ENCODE measurements around the gene KLHL30. TPM values are rescaled to one million over a fixed set of nuclear protein-coding genes. Genes with fewer than 3 reads are reported as not detected.

Gene KLHL30
- total RNA-seq, 2 experiments from 2014 or later: not detected

GRCh38 chr2:238173692-238174091 is 35.2 kb downstream of the KLHL30 start:
- peaks cover 35% of the 10 kb centered on the region for H3K36me3 Mint-ChIP-seq (ENCODE audit: low read depth)
- H3K4me3 Mint-ChIP-seq: no peak overlapping the region
- H3K9me3 Mint-ChIP-seq: no peaks in the 10 kb centered on the region
- ChIA-PET POLR2A (no interaction called here), CTCF (no interaction called here)
- peaks cover 3% of the 10 kb centered on the region for H3K4me1 Mint-ChIP-seq
- no peaks in the 10 kb centered on the region for H3K27me3 Mint-ChIP-seq
- H3K27ac Mint-ChIP-seq: no peak overlapping the region
- no peak for DNase-seq

DNA sequence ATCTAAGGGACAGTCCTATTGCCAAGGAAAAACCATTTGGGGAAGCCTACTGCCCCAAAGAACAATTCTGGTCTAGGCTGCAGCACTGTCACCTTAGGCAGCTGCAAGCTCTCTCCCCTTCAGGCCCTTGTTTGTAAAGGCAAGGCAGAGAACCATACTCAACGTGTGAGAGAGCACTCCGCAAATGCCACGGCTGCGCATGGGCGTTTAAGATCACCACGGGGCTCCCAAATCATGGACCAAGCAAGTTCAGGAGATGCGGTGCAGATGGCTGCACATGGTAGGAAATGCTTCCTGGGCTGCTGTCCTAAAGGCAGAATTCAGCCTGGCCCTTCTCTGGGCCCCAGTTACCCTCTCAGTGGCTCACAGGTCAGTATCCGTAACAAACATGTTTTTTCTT is 35.8 kb downstream of the KLHL30 start:
- no peak for DNase-seq
- Mint-ChIP-seq H3K27me3 (no peaks in the 10 kb centered on the region), H3K9me3 (no peaks in the 10 kb centered on the region), H3K36me3 (ENCODE audit: low read depth) (peaks cover 40% of the 10 kb centered on the region), H3K4me3 (no peak overlapping the region), H3K4me1 (peaks cover 3% of the 10 kb centered on the region), H3K27ac (no peak overlapping the region)
- CTCF ChIA-PET: no interaction called here
- POLR2A ChIA-PET: no interaction called here

DNA sequence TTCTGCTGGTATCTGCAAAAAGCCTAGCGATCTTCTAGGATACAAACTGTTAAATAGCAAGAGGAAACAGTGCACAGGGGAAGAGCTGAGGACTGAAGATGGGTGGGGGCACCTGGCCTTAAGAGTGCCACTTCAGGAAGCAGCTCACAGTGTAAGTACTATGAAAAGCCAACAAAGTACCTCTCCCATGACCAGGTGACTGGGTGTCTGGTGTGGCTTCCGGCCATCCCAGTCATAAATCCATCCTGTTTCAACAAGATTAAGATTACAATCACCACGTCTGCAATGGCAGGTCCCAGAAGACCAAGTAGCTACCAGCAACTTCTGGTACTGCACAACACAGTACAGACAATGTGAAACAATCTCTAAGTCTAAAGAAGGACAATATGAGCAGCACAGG is 36.2 kb downstream of the KLHL30 start:
- H3K4me3 Mint-ChIP-seq: no peak overlapping the region
- H3K27ac Mint-ChIP-seq: no peak overlapping the region
- POLR2A ChIA-PET: no interaction called here
- DNase-seq: no peak
- CTCF ChIA-PET: no interaction called here
- H3K27me3 Mint-ChIP-seq: no peaks in the 10 kb centered on the region
- no peaks in the 10 kb centered on the region for H3K9me3 Mint-ChIP-seq
- H3K4me1 Mint-ChIP-seq: peaks cover 3% of the 10 kb centered on the region
- H3K36me3 Mint-ChIP-seq (ENCODE audit: low read depth): peaks cover 42% of the 10 kb centered on the region

GRCh38 chr2:238176613-238177012 is 38.1 kb downstream of the KLHL30 start:
- CTCF ChIA-PET: interaction anchor here (0.5 kb wide), 1 partner anchor 849 kb away, joined by 3 read pairs; no protein-coding TSS in a partner anchor
- DNase-seq: no peak
- peaks cover 46% of the 10 kb centered on the region for H3K36me3 Mint-ChIP-seq (ENCODE audit: low read depth)
- POLR2A ChIA-PET: no interaction called here
- no peak overlapping the region for H3K4me3 Mint-ChIP-seq
- no peaks in the 10 kb centered on the region for H3K9me3 Mint-ChIP-seq
- H3K27me3 Mint-ChIP-seq: no peaks in the 10 kb centered on the region
- H3K4me1 Mint-ChIP-seq: no peaks in the 10 kb centered on the region
- H3K27ac Mint-ChIP-seq: no peak overlapping the region

DNA sequence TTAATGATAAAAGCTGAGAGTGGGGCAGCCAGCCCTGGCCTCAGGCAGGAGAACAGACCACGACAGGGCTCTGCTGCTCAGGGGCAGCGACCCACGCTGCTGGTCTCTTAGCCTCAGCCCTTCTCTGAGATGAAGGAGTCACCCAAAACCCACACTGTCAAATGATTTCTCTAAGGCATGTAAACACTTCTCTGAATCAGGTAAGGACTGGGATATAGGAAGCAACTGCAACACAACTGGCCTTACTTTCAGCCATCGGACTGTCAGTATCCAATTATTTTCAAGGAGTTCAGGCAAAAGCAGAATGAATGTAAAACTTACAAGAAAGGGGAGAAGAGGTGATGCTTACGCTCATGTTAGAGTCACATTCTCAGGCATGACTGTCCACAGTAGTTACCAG is 42.1 kb downstream of the KLHL30 start:
- Mint-ChIP-seq H3K27me3 (no peaks in the 10 kb centered on the region), H3K4me3 (no peak overlapping the region), H3K27ac (no peak overlapping the region), H3K36me3 (ENCODE audit: low read depth) (peaks cover 63% of the 10 kb centered on the region), H3K4me1 (peaks cover 2% of the 10 kb centered on the region), H3K9me3 (no peaks in the 10 kb centered on the region)
- CTCF ChIA-PET: interaction anchor here (0.6 kb wide), 1 partner anchor 39 kb away, joined by 3 read pairs; no protein-coding TSS in a partner anchor
- POLR2A ChIA-PET: no interaction called here
- no peak for DNase-seq

DNA sequence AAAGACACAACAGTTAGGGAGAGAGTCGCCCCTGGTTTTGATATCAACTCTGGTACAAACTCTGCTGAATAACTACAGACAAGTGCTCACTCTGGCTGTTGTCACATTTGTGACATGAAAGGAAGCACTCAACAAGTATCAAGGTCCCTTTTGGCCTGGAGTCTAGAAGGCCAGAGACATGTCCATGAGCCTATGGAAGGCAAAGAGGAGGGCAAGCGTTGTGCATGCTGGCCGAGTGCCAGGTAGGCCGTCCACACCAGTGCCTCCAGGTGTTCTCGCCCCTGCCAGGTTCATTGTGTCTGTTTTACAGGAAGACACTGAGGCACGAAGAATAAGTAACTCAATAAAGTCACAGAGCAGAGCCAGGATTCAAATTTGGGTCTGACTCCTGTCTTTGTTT is 43.9 kb downstream of the KLHL30 start:
- peaks cover 65% of the 10 kb centered on the region for H3K36me3 Mint-ChIP-seq (ENCODE audit: low read depth)

DNA sequence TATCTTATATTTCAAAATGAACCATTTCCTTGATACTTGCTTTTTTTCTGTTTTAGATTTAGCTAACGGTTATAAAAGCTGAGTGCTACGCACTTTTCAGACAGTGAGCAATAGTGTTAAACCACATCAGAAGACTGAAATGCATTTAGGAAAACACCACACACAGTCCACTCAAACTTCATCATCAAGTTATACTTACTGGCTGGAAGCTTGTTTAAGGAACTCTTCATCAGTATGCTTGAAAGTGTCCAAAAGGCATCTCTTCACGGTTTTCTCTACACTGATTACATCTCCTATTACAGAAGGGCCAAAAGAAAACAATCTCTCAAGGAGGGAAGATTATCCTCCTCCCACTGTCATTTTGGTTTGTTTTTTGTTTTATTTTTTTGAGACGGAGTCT is 45.4 kb downstream of the KLHL30 start:
- no peaks in the 10 kb centered on the region for H3K9me3 Mint-ChIP-seq
- no peaks in the 10 kb centered on the region for H3K27me3 Mint-ChIP-seq
- H3K4me3 Mint-ChIP-seq: no peak overlapping the region
- ChIA-PET POLR2A (no interaction called here), CTCF (no interaction called here)
- H3K36me3 Mint-ChIP-seq (ENCODE audit: low read depth): peaks cover 69% of the 10 kb centered on the region
- H3K27ac Mint-ChIP-seq: no peak overlapping the region
- peaks cover 2% of the 10 kb centered on the region for H3K4me1 Mint-ChIP-seq
- no peak for DNase-seq

More for the DNA sequence above, 43.9 kb downstream of the KLHL30 start:
- H3K4me3 Mint-ChIP-seq: no peak overlapping the region
- no peaks in the 10 kb centered on the region for H3K9me3 Mint-ChIP-seq
- H3K27ac Mint-ChIP-seq: no peak overlapping the region
- no peaks in the 10 kb centered on the region for H3K27me3 Mint-ChIP-seq
- H3K4me1 Mint-ChIP-seq: peaks cover 2% of the 10 kb centered on the region
- DNase-seq: no peak
- CTCF ChIA-PET: interaction anchor here (0.5 kb wide), 1 partner anchor 612 kb away, joined by 3 read pairs; no protein-coding TSS in a partner anchor
- POLR2A ChIA-PET: no interaction called here

DNA sequence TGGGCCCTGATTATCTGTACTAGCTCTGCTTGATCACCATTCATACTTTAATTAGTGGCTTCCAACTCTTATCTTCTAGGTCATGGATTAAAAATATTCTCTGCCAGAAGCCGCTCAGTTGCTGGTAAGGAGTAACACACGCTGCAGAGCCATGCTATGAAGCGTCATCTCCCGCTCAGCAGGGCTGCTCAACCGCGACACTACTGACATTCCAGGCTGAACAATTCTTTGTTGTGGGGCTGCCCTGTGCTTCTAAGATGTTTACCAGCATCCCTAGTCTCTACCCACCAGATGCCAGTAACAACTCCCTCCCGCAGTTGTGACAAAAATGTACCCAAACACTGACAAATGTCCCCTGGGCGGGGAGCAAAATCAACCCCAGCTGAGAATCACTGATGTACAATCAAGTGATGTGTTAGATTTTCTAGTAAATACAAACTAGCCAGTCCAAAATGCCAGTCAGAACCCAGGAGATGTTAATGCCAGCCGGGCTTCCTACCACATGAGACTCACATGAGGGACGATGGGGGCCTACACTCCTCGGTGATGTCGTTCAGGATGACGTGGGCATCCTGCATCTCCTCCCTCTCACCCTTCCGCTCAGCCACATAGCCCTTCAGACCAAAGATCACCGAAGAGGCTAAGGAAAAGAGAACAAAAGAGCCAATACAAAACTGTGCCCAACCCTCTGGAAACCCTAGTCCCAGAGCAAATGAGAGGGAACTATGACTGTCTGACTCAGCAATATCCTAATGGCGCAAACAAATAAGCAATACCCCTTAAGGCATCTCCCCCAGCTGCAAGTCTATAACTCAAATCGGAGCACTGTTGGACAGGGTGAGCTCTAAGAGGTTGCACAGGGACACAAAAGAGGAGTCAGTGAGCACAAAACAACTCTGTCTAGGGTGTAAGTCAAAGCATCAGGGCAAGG is 49.4 kb downstream of the KLHL30 start:
- Mint-ChIP-seq H3K4me1 (peaks cover 2% of the 10 kb centered on the region), H3K4me3 (no peak overlapping the region), H3K36me3 (ENCODE audit: low read depth) (peaks cover 62% of the 10 kb centered on the region), H3K27ac (no peak overlapping the region), H3K27me3 (no peaks in the 10 kb centered on the region), H3K9me3 (no peaks in the 10 kb centered on the region)
- CTCF ChIA-PET: no interaction called here
- POLR2A ChIA-PET: no interaction called here
- no peak for DNase-seq

GRCh38 chr2:238190445-238190844 is 52.0 kb downstream of the KLHL30 start:
- Mint-ChIP-seq H3K4me3 (no peak overlapping the region), H3K9me3 (no peaks in the 10 kb centered on the region), H3K27ac (no peak overlapping the region), H3K36me3 (ENCODE audit: low read depth) (peaks cover 58% of the 10 kb centered on the region), H3K4me1 (peaks cover 2% of the 10 kb centered on the region), H3K27me3 (no peaks in the 10 kb centered on the region)
- POLR2A ChIA-PET: no interaction called here
- CTCF ChIA-PET: interaction anchor here (0.7 kb wide), 2 partner anchors 25 to 57 kb away, joined by 4 to 5 read pairs; no protein-coding TSS in a partner anchor
- no peak for DNase-seq

Other genes with a start within 250 kb of the KLHL30 start
- 10 to 100 TPM; 71.4 to 80.5 TPM for gene UBE2F, start 171.7 kb upstream of the KLHL30 start, total RNA-seq
- 10 to 100 TPM; 27.1 to 30.0 TPM for gene SCLY, start 77.7 kb upstream of the KLHL30 start, total RNA-seq
- gene ESPNL, start 38.3 kb upstream of the KLHL30 start, total RNA-seq: under 1 TPM in 1 of 2 experiments, not detected in 1; 0.05 TPM
- not detected for gene ERFE, start 20.3 kb downstream of the KLHL30 start, total RNA-seq
- gene ILKAP, start 65.0 kb downstream of the KLHL30 start, total RNA-seq: 10 to 100 TPM; 59.1 to 63.2 TPM
- 1 to 10 TPM; 1.8 to 3.2 TPM for gene HES6, start 101.4 kb downstream of the KLHL30 start, total RNA-seq
- 10 to 100 TPM; 11.8 to 13.1 TPM for gene PER2, start 149.9 kb downstream of the KLHL30 start, total RNA-seq
- gene TRAF3IP1, start 181.8 kb downstream of the KLHL30 start, total RNA-seq: 1 to 10 TPM; 7.9 to 9.2 TPM

All from activated CD4-positive, alpha-beta T cell treated with anti-CD3 and anti-CD28 coated beads, Interleukin-2, amount 10 ng/mL, durations not matched to agents 7 days and 5 days (primary cell).